Stomach (tissue), 9 donors: ENCODE measurements around the gene GABBR2. TPM values are rescaled to one million over a fixed set of nuclear protein-coding genes. Genes with fewer than 3 reads are reported as not detected.

ENCODE experiments used
- DNase-seq, 2 donors: peaks; one replicate each; pipeline versions ENCODE4 v3.0.0 to v3.0.0-alpha.2; 2013 to 2019
- H3K27ac ChIP-seq, 5 donors: fragments of 200-600 bp in 4 of 5; sonication (generic) in 4 of 5; one replicate each; pipeline ENCODE4 v1.5.1; 2013 to 2019; ENCODE audit warnings: mild to moderate bottlenecking in 1 of 5, moderate library complexity in 1 of 5
- H3K27me3 ChIP-seq, 3 donors: fragments of 200-600 bp; sonication (generic); one replicate each; pipeline ENCODE4 v1.5.1; 2017 to 2019; ENCODE audit warnings: mixed run types in 1 of 3
- H3K36me3 ChIP-seq, 4 donors: fragments of 200-600 bp; sonication (generic); 1 replicate in 3 of 4; 2 replicates in 1 of 4; pipeline ENCODE4 v1.5.1; 2016 to 2019
- H3K4me1 ChIP-seq, 4 donors: fragments of 200-600 bp; sonication (generic); one replicate each; pipeline ENCODE4 v1.5.1; 2016 to 2019
- H3K4me3 ChIP-seq, 4 donors: fragments of 200-600 bp; sonication (generic) in 3 of 4; one replicate each; pipeline ENCODE4 v1.5.1; 2016 to 2019; ENCODE audit warnings: mild to moderate bottlenecking in 1 of 4
- H3K9me3 ChIP-seq, 4 donors: fragments of 200-600 bp; sonication (generic); one replicate each; pipeline ENCODE4 v1.5.1; 2016 to 2019
- CTCF ChIP-seq, 7 experiments: fragments of 450-650 bp in 4 of 7; fragments of 200-600 bp in 3 of 7; sonication (generic) in 3 of 7; IDR thresholded peaks; one replicate each; pipeline ENCODE4 v1.5.1; 2016 to 2019; ENCODE audit warnings: antibody characterized with exemption in 7 of 7, control low read depth in 2 of 7, mild to moderate bottlenecking in 1 of 7
- EP300 ChIP-seq: sonication (generic); formaldehyde crosslinking; IDR thresholded peaks from one replicate; pipeline ENCODE4 v1.6.1; 2017; ENCODE audit warnings: antibody characterized with exemption
- POLR2A ChIP-seq, 4 donors: fragments of 450-650 bp; IDR thresholded peaks; one replicate each; pipeline ENCODE4 v1.6.1; 2016; ENCODE audit warnings: antibody characterized with exemption in 4 of 4, control low read depth in 2 of 4, mild to moderate bottlenecking in 1 of 4, moderate library complexity in 1 of 4
- POLR2AphosphoS5 ChIP-seq, 3 donors: sonication (generic); formaldehyde crosslinking; IDR thresholded peaks; one replicate each; pipeline ENCODE4 v1.6.1; 2016; ENCODE audit warnings: antibody characterized with exemption in 3 of 3
- WGBS, 5 donors: extraction: QIAGEN DNeasy Blood & Tissue Kit in 3 of 5; methylation state at CpG; one replicate each; pipeline versions ENCODE4 v1.1.5 to v1.1.7; 2013 to 2018; 5-methylcytosine and 5-hydroxymethylcytosine counted together
- intact Hi-C: fragments of 100-400 bp; cut with DNase I; formaldehyde crosslinking; loops from one replicate; pipeline ENCODE4 v1.15.1; 2023; ENCODE audit warnings: low total_unique reads
- polyA plus RNA-seq, 3 donors: library from polyadenylated mRNA; stranded (reverse); fragments of 200-250 nt; gene quantifications; one replicate each; pipeline ENCODE4 v1.2.3, GENCODE V29; 2013
- total RNA-seq, 5 donors: library from RNA; depleted of rRNA; stranded (reverse); fragments of >200 nt; gene quantifications; one replicate each; pipeline versions ENCODE4 v1.1.0 to v1.2.3, GENCODE V29; 2014 to 2016
- donor health status: healthy with polysubstance abuse.
- donor health status: Bipolar disorder and iron deficiency.
- donor health status: healthy.

Gene GABBR2
- total and polyA plus RNA-seq, 8 donors, result 0.06 to 0.55 (median 0.08) TPM; not detected in 5

- no peaks in the 10 kb centered on the region for H3K4me1 ChIP-seq
- DNase-seq, result no peak
- H3K4me3 ChIP-seq, result no peak overlapping the region
- no peaks in the 10 kb centered on the region for H3K36me3 ChIP-seq
- intact Hi-C loops, result no loop called here
- peaks cover 0 to 17% (median 9%) of the 10 kb centered on the region in 4 donors for H3K9me3 ChIP-seq
- peaks cover 0 to 54% (median 9%) of the 10 kb centered on the region in 3 donors for H3K27me3 ChIP-seq
- no peak for TF ChIP-seq CTCF (IDR thresholded peaks at IDR 0.05)
- no peak for TF ChIP-seq POLR2A (IDR thresholded peaks at IDR 0.05)
- TF ChIP-seq POLR2AphosphoS5 (IDR thresholded peaks at IDR 0.05), result no peak
- TF ChIP-seq EP300, result no peak
- no peak overlapping the region for H3K27ac ChIP-seq
- 68 to 91% (median 83%) methylated on average over 2 of the region's 2 CpGs for WGBS, 5 donors
Observed at GRCh38 chr9:98721643-98722042, 12.9 kb upstream of the GABBR2 start.

- DNase-seq, result no peak
- no peaks in the 10 kb centered on the region for H3K4me1 ChIP-seq
- peaks cover 0 to 49% (median 6%) of the 10 kb centered on the region in 3 donors for H3K27me3 ChIP-seq
- H3K9me3 ChIP-seq, result peaks cover 0 to 17% (median 9%) of the 10 kb centered on the region in 4 donors
- intact Hi-C loops, result no loop called here
- 73 to 85% (median 77%) methylated on average over 4 of the region's 4 CpGs for WGBS, 5 donors
- TF ChIP-seq POLR2AphosphoS5 (IDR thresholded peaks at IDR 0.05) (no peak), EP300 (no peak), POLR2A (IDR thresholded peaks at IDR 0.05) (no peak), CTCF (IDR thresholded peaks at IDR 0.05) (no peak)
- H3K36me3 ChIP-seq, result no peaks in the 10 kb centered on the region
- H3K27ac ChIP-seq, result no peak overlapping the region
- no peak overlapping the region for H3K4me3 ChIP-seq
Observed at GRCh38 chr9:98720402-98720801, 11.7 kb upstream of the GABBR2 start.

- Histone ChIP-seq H3K9me3 (peaks cover 0 to 11% (median 7%) of the 10 kb centered on the region in 4 donors), H3K4me3 (no peak overlapping the region), H3K4me1 (no peaks in the 10 kb centered on the region), H3K27me3 (peaks cover 0 to 36% (median 0%) of the 10 kb centered on the region in 3 donors), H3K36me3 (no peaks in the 10 kb centered on the region), H3K27ac (no peak overlapping the region)
- intact Hi-C loops, result no loop called here
- WGBS, 5 donors, result 66 to 79% (median 76%) methylated on average over 2 of the region's 2 CpGs
- no peak for TF ChIP-seq CTCF (IDR thresholded peaks at IDR 0.05)
- no peak for DNase-seq
Observed at GRCh38 chr9:98719055-98719454, 10.3 kb upstream of the GABBR2 start.

DNA sequence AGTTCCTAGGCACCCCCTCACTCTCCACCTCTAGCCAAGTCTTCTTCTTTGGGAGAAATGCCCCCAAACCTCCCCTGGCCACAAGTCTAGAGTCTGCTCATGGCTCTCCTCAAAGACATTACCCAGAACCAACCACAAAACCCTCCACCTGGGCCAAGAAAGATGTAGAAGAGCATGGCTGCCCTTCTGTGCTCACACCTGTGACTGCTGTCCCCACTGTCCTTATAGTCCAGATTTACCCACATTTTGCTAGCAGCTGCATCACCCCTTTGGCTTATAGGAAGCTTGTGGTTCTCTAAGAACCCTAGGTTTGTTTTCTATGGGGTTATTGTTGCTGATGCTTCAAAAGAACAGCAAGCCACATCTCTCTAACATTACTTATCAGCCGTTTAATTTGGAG lies 6.1 kb upstream of the GABBR2 start:
- Histone ChIP-seq H3K27me3 (peaks cover 4 to 36% (median 12%) of the 10 kb centered on the region in 3 donors), H3K27ac (no peak overlapping the region), H3K4me3 (no peak overlapping the region), H3K36me3 (no peaks in the 10 kb centered on the region), H3K4me1 (no peaks in the 10 kb centered on the region), H3K9me3 (no peaks in the 10 kb centered on the region)
- WGBS, 5 donors, result 32 to 76% (median 59%) methylated on average over 1 of the region's 1 CpG
- TF ChIP-seq POLR2A (IDR thresholded peaks at IDR 0.05) (no peak), EP300 (no peak), POLR2AphosphoS5 (IDR thresholded peaks at IDR 0.05) (no peak), CTCF (IDR thresholded peaks at IDR 0.05) (no peak)
- intact Hi-C loops, result no loop called here
- DNase-seq, result no peak
